ENCODE data around the gene PLA2G4D. TPM values are rescaled to one million over a fixed set of nuclear protein-coding genes. Genes with fewer than 3 reads are reported as not detected.

PLA2G4D gene
- total and polyA plus RNA-seq, 2 experiments from 2014 or later = 0.07 to 0.15 TPM

DNA sequence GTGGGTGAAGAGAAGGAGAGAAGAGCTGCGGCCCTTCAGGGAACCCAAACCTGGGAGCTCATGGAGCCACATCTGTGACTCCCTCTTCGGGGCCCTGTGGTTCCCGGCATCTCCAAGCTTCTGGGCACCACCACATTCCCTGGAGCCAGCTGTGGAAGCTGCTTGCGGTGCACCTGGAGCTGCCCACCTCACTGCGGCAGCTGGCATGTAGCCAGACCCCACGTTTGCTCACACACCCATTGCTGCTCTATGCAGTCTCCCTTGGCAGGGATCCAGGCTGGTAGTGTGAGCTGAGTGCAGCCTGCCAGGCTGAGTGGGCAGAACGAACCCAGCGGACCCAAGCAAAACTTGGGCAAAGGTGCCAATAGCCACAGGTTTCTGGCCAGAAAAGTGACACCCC, 56.7 kb downstream of the PLA2G4D start:
- H3K4me3 ChIP-seq = no peak overlapping the region
- no peaks in the 10 kb centered on the region for H3K27me3 Mint-ChIP-seq (ENCODE audit: insufficient read depth, low read depth, poor library complexity)
- H3K36me3 Mint-ChIP-seq (ENCODE audit: low read depth) = no peaks in the 10 kb centered on the region
- TF ChIP-seq STAT1 (IDR thresholded peaks at IDR 0.05; ENCODE audit: unreplicated experiment) (no peak), POLR2AphosphoS5 (IDR thresholded peaks at IDR 0.05; ENCODE audit: low read depth) (no peak), EZH2phosphoT487 (IDR thresholded peaks at IDR 0.05; ENCODE audit: unreplicated experiment) (no peak), ZNF114 (CRISPR knock-in tag; IDR thresholded peaks at IDR 0.05) (no peak), ZNF331 (CRISPR knock-in tag; IDR thresholded peaks at IDR 0.05; ENCODE audit: low read depth) (no peak), EZH2 (IDR thresholded peaks at IDR 0.05; ENCODE audit: low read depth, unreplicated experiment) (no peak), NANOG (IDR thresholded peaks at IDR 0.05; ENCODE audit: borderline replicate concordance) (no peak)
- TF ChIP-seq, protein P1, sequence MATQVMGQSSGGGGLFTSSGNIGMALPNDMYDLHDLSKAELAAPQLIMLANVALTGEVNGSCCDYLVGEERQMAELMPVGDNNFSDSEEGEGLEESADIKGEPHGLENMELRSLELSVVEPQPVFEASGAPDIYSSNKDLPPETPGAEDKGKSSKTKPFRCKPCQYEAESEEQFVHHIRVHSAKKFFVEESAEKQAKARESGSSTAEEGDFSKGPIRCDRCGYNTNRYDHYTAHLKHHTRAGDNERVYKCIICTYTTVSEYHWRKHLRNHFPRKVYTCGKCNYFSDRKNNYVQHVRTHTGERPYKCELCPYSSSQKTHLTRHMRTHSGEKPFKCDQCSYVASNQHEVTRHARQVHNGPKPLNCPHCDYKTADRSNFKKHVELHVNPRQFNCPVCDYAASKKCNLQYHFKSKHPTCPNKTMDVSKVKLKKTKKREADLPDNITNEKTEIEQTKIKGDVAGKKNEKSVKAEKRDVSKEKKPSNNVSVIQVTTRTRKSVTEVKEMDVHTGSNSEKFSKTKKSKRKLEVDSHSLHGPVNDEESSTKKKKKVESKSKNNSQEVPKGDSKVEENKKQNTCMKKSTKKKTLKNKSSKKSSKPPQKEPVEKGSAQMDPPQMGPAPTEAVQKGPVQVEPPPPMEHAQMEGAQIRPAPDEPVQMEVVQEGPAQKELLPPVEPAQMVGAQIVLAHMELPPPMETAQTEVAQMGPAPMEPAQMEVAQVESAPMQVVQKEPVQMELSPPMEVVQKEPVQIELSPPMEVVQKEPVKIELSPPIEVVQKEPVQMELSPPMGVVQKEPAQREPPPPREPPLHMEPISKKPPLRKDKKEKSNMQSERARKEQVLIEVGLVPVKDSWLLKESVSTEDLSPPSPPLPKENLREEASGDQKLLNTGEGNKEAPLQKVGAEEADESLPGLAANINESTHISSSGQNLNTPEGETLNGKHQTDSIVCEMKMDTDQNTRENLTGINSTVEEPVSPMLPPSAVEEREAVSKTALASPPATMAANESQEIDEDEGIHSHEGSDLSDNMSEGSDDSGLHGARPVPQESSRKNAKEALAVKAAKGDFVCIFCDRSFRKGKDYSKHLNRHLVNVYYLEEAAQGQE (IDR thresholded peaks at IDR 0.05; ENCODE audit: unreplicated experiment) = no peak
- TF ChIP-seq, protein P2, sequence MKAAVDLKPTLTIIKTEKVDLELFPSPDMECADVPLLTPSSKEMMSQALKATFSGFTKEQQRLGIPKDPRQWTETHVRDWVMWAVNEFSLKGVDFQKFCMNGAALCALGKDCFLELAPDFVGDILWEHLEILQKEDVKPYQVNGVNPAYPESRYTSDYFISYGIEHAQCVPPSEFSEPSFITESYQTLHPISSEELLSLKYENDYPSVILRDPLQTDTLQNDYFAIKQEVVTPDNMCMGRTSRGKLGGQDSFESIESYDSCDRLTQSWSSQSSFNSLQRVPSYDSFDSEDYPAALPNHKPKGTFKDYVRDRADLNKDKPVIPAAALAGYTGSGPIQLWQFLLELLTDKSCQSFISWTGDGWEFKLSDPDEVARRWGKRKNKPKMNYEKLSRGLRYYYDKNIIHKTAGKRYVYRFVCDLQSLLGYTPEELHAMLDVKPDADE (IDR thresholded peaks at IDR 0.05) = no peak
- TF ChIP-seq, protein P3, sequence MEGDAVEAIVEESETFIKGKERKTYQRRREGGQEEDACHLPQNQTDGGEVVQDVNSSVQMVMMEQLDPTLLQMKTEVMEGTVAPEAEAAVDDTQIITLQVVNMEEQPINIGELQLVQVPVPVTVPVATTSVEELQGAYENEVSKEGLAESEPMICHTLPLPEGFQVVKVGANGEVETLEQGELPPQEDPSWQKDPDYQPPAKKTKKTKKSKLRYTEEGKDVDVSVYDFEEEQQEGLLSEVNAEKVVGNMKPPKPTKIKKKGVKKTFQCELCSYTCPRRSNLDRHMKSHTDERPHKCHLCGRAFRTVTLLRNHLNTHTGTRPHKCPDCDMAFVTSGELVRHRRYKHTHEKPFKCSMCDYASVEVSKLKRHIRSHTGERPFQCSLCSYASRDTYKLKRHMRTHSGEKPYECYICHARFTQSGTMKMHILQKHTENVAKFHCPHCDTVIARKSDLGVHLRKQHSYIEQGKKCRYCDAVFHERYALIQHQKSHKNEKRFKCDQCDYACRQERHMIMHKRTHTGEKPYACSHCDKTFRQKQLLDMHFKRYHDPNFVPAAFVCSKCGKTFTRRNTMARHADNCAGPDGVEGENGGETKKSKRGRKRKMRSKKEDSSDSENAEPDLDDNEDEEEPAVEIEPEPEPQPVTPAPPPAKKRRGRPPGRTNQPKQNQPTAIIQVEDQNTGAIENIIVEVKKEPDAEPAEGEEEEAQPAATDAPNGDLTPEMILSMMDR (conservative IDR thresholded peaks at IDR 0.05; ENCODE audit: low read depth in 2 of 2) = no peak
- TF ChIP-seq, protein P4, sequence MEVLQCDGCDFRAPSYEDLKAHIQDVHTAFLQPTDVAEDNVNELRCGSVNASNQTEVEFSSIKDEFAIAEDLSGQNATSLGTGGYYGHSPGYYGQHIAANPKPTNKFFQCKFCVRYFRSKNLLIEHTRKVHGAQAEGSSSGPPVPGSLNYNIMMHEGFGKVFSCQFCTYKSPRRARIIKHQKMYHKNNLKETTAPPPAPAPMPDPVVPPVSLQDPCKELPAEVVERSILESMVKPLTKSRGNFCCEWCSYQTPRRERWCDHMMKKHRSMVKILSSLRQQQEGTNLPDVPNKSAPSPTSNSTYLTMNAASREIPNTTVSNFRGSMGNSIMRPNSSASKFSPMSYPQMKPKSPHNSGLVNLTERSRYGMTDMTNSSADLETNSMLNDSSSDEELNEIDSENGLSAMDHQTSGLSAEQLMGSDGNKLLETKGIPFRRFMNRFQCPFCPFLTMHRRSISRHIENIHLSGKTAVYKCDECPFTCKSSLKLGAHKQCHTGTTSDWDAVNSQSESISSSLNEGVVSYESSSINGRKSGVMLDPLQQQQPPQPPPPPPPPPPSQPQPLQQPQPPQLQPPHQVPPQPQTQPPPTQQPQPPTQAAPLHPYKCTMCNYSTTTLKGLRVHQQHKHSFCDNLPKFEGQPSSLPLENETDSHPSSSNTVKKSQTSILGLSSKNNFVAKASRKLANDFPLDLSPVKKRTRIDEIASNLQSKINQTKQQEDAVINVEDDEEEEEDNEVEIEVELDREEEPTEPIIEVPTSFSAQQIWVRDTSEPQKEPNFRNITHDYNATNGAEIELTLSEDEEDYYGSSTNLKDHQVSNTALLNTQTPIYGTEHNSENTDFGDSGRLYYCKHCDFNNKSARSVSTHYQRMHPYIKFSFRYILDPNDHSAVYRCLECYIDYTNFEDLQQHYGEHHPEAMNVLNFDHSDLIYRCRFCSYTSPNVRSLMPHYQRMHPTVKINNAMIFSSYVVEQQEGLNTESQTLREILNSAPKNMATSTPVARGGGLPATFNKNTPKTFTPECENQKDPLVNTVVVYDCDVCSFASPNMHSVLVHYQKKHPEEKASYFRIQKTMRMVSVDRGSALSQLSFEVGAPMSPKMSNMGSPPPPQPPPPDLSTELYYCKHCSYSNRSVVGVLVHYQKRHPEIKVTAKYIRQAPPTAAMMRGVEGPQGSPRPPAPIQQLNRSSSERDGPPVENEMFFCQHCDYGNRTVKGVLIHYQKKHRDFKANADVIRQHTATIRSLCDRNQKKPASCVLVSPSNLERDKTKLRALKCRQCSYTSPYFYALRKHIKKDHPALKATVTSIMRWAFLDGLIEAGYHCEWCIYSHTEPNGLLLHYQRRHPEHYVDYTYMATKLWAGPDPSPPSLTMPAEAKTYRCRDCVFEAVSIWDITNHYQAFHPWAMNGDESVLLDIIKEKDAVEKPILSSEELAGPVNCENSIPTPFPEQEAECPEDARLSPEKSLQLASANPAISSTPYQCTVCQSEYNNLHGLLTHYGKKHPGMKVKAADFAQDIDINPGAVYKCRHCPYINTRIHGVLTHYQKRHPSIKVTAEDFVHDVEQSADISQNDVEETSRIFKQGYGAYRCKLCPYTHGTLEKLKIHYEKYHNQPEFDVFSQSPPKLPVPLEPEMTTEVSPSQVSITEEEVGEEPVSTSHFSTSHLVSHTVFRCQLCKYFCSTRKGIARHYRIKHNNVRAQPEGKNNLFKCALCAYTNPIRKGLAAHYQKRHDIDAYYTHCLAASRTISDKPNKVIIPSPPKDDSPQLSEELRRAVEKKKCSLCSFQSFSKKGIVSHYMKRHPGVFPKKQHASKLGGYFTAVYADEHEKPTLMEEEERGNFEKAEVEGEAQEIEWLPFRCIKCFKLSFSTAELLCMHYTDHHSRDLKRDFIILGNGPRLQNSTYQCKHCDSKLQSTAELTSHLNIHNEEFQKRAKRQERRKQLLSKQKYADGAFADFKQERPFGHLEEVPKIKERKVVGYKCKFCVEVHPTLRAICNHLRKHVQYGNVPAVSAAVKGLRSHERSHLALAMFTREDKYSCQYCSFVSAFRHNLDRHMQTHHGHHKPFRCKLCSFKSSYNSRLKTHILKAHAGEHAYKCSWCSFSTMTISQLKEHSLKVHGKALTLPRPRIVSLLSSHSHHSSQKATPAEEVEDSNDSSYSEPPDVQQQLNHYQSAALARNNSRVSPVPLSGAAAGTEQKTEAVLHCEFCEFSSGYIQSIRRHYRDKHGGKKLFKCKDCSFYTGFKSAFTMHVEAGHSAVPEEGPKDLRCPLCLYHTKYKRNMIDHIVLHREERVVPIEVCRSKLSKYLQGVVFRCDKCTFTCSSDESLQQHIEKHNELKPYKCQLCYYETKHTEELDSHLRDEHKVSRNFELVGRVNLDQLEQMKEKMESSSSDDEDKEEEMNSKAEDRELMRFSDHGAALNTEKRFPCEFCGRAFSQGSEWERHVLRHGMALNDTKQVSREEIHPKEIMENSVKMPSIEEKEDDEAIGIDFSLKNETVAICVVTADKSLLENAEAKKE (CRISPR knock-in tag; IDR thresholded peaks at IDR 0.05) = no peak
- ATAC-seq (no peak), DNase-seq (ENCODE audit: low spot score) (no peak)
- H3K4me1 Mint-ChIP-seq = peaks cover 16% of the 10 kb centered on the region
- H3K4me1 ChIP-seq (ENCODE audit: insufficient read depth) = peaks cover 14% of the 10 kb centered on the region
- H3K9me3 Mint-ChIP-seq = peaks cover 7% of the 10 kb centered on the region
- no peaks in the 10 kb centered on the region for H3K27me3 ChIP-seq (ENCODE audit: insufficient read depth)
- no peak overlapping the region for H2AFZ ChIP-seq
- H3K27ac ChIP-seq (ENCODE audit: low read depth) = no peak overlapping the region
- H3K79me2 ChIP-seq (replicated peaks; ENCODE audit: insufficient read depth) = no peaks in the 10 kb centered on the region
- no peak overlapping the region for H3K27ac Mint-ChIP-seq
- H3K9me2 ChIP-seq (ENCODE audit: insufficient read depth) = no peaks in the 10 kb centered on the region
- H3F3A ChIP-seq (replicated peaks; ENCODE audit: low read depth) = no peaks in the 10 kb centered on the region
- no peaks in the 10 kb centered on the region for H4K20me1 ChIP-seq (replicated peaks; ENCODE audit: insufficient read depth)
- H3K4me2 ChIP-seq = no peak overlapping the region
- H3K4me3 Mint-ChIP-seq = no peak overlapping the region
- H3K36me3 ChIP-seq (ENCODE audit: insufficient read depth) = no peaks in the 10 kb centered on the region
